GM23248 (cell line): ENCODE results near the gene HMG20A. TPM values are rescaled to one million over a fixed set of nuclear protein-coding genes. Genes with fewer than 3 reads are reported as not detected.
A peak's percentile ranks its signal among the peaks of the same experiment; 100 is the strongest.

ENCODE experiments used
- DNase-seq: peaks from one replicate; pipeline ENCODE4 v3.0.0-alpha.2; 2015
- H2AFZ ChIP-seq: fragments of 200-600 bp; sonication (generic); 2 replicates; pipeline ENCODE4 v1.6.1; 2016; ENCODE audit warnings: antibody characterized with exemption
- H3F3A ChIP-seq: fragments of 200-600 bp; sonication (generic); 2 replicates; pipeline ENCODE4 v1.6.1; 2016; ENCODE audit warnings: mild to moderate bottlenecking, antibody characterized with exemption, mixed run types; ENCODE audit not compliant: insufficient read depth
- H3K27ac ChIP-seq: fragments of 200-600 bp; sonication (generic); 2 replicates; pipeline ENCODE4 v1.5.1; 2016; ENCODE audit warnings: mild to moderate bottlenecking
- H3K27me3 ChIP-seq: fragments of 200-600 bp; sonication (generic); replicated peaks from 2 replicates; pipeline ENCODE4 v1.6.1; 2016; ENCODE audit warnings: mild to moderate bottlenecking; ENCODE audit not compliant: insufficient read depth
- H3K36me3 ChIP-seq: fragments of 200-600 bp; sonication (generic); 2 replicates; pipeline ENCODE4 v1.6.1; 2016; ENCODE audit warnings: low read depth, mild to moderate bottlenecking
- H3K4me1 ChIP-seq: fragments of 200-600 bp; sonication (generic); 2 replicates; pipeline ENCODE4 v1.6.1; 2016; ENCODE audit warnings: mild to moderate bottlenecking; ENCODE audit not compliant: insufficient read depth
- H3K4me2 ChIP-seq: fragments of 200-600 bp; sonication (generic); one replicate; pipeline ENCODE4 v1.6.1; 2016; ENCODE audit warnings: mild to moderate bottlenecking; ENCODE audit not compliant: unreplicated experiment
- H3K4me3 ChIP-seq: fragments of 200-600 bp; sonication (generic); 2 replicates; pipeline ENCODE4 v1.5.1; 2016; ENCODE audit warnings: mild to moderate bottlenecking
- H3K79me2 ChIP-seq: fragments of 200-600 bp; sonication (generic); 2 replicates; pipeline ENCODE4 v1.6.1; 2016; ENCODE audit warnings: mild to moderate bottlenecking; ENCODE audit not compliant: insufficient read depth
- H3K9ac ChIP-seq: fragments of 200-600 bp; sonication (generic); 2 replicates; pipeline ENCODE4 v1.6.1; 2016; ENCODE audit warnings: mild to moderate bottlenecking
- H3K9me2 ChIP-seq: fragments of 200-600 bp; sonication (generic); 2 replicates; pipeline ENCODE4 v1.6.1; 2016; ENCODE audit warnings: mixed run types, mild to moderate bottlenecking, moderate library complexity; ENCODE audit not compliant: insufficient read depth
- H3K9me3 ChIP-seq: fragments of 200-600 bp; sonication (generic); one replicate; pipeline ENCODE4 v1.6.1; 2017; ENCODE audit warnings: low read depth
- H4K20me1 ChIP-seq: fragments of 200-600 bp; sonication (generic); 2 replicates; pipeline ENCODE4 v1.6.0; 2016; ENCODE audit not compliant: insufficient read depth
- EZH2 ChIP-seq: fragments of 200-600 bp; sonication (generic); IDR thresholded peaks from 2 replicates; pipeline ENCODE4 v1.6.1; 2018; ENCODE audit warnings: antibody characterized with exemption, mild to moderate bottlenecking; ENCODE audit not compliant: insufficient read depth, poor library complexity, severe bottlenecking
- EZH2phosphoT487 ChIP-seq: fragments of 200-600 bp; sonication (generic); IDR thresholded peaks from 2 replicates; pipeline ENCODE4 v1.6.1; 2018; ENCODE audit warnings: antibody characterized with exemption, moderate library complexity, mild to moderate bottlenecking, low read depth; ENCODE audit not compliant: insufficient read depth
- WGBS, 2 experiments: methylation state at CpG; one replicate each; pipeline ENCODE4 v1.1.6; 2015 to 2017; ENCODE audit warnings: low lambda C conversion rate in 2 of 2, low coverage in 1 of 2; ENCODE audit errors: missing lambda C conversion rate in 2 of 2; 5-methylcytosine and 5-hydroxymethylcytosine counted together
- in situ Hi-C: fragments of 300-500 bp; cut with MboI; formaldehyde crosslinking; loops from 2 replicates; pipeline ENCODE4 v1.15.0; 2020
- polyA plus RNA-seq: library from polyadenylated mRNA; unstranded; fragments of >200 nt; fragmentation: Nextera tagmentation; extraction: Ambion mirVana; gene quantifications from 2 replicates; pipeline ENCODE4 v1.2.1, GENCODE V29; 2016
- total RNA-seq: library from RNA; depleted of rRNA; stranded (reverse); fragments of >200 nt; shearing (Covaris generic); gene quantifications from 2 replicates; pipeline ENCODE4 v1.2.3, GENCODE V29; 2014

HMG20A gene
- total and polyA plus RNA-seq, 2 experiments from 2014 or later = 15.1 to 25.1 TPM

- Histone ChIP-seq H3K9me2 (no peaks in the 10 kb centered on the region), H3K9me3 (no peaks in the 10 kb centered on the region), H3F3A (peaks cover 21% of the 10 kb centered on the region), H3K36me3 (no peaks in the 10 kb centered on the region), H3K9ac (peak overlapping the region; percentile 92), H3K4me2 (peak overlapping the region; percentile 87), H3K4me3 (peak overlapping the region; percentile 96), H4K20me1 (peaks cover 9% of the 10 kb centered on the region; the same call in 1 of the 2 replicates), H2AFZ (peak overlapping the region; percentile 93), H3K79me2 (peaks cover 87% of the 10 kb centered on the region), H3K4me1 (peaks cover 40% of the 10 kb centered on the region), H3K27me3 (no peaks in the 10 kb centered on the region), H3K27ac (no peak overlapping the region)
- no peak for DNase-seq
- 2% methylated on average over 3 of the region's 3 CpGs for WGBS, 2 experiments
- in situ Hi-C loops = no loop called here
- TF ChIP-seq EZH2 = no peak
- TF ChIP-seq EZH2phosphoT487 = no peak
Observed at GRCh38 chr15:77421370-77421700, 647 bp downstream of the HMG20A start.

GRCh38 chr15:77425104-77425503, 4.4 kb downstream of the HMG20A start:
- 93 to 96% methylated on average over 3 of the region's 3 CpGs for WGBS, 2 experiments
- H3K4me1 ChIP-seq = peaks cover 24% of the 10 kb centered on the region
- H3K79me2 ChIP-seq = peaks cover 94% of the 10 kb centered on the region

GRCh38 chr15:77426377-77426776, 5.7 kb downstream of the HMG20A start:
- in situ Hi-C loops = no loop called here
- H3K36me3 ChIP-seq = no peaks in the 10 kb centered on the region
- H3K4me2 ChIP-seq = no peak overlapping the region
- no peaks in the 10 kb centered on the region for H3K9me3 ChIP-seq
- H3K9me2 ChIP-seq = no peaks in the 10 kb centered on the region
- no peak overlapping the region for H3K4me3 ChIP-seq
- H4K20me1 ChIP-seq = no peaks in the 10 kb centered on the region
- H2AFZ ChIP-seq = no peak overlapping the region
- H3K79me2 ChIP-seq = peaks cover 98% of the 10 kb centered on the region
- no peaks in the 10 kb centered on the region for H3F3A ChIP-seq
- H3K27ac ChIP-seq = no peak overlapping the region
- peaks cover 23% of the 10 kb centered on the region for H3K4me1 ChIP-seq
- 96 to 98% methylated on average over 1 of the region's 1 CpG for WGBS, 2 experiments
- H3K27me3 ChIP-seq = no peaks in the 10 kb centered on the region
- no peak for TF ChIP-seq EZH2phosphoT487
- no peak for TF ChIP-seq EZH2
- DNase-seq = no peak
- no peak overlapping the region for H3K9ac ChIP-seq

More at GRCh38 chr15:77425104-77425503, 4.4 kb downstream of the HMG20A start:
- Histone ChIP-seq H3K9me3 (no peaks in the 10 kb centered on the region), H3K9me2 (no peaks in the 10 kb centered on the region), H2AFZ (no peak overlapping the region), H4K20me1 (no peaks in the 10 kb centered on the region), H3K27ac (no peak overlapping the region), H3K36me3 (no peaks in the 10 kb centered on the region), H3K27me3 (no peaks in the 10 kb centered on the region), H3F3A (no peaks in the 10 kb centered on the region), H3K9ac (no peak overlapping the region), H3K4me3 (no peak overlapping the region), H3K4me2 (no peak overlapping the region)
- DNase-seq = no peak
- TF ChIP-seq EZH2 = no peak
- no peak for TF ChIP-seq EZH2phosphoT487
- in situ Hi-C loops = no loop called here

GRCh38 chr15:77426871-77427270, 6.2 kb downstream of the HMG20A start:
- H3K9me3 ChIP-seq = no peaks in the 10 kb centered on the region
- no peaks in the 10 kb centered on the region for H3K36me3 ChIP-seq
- H3K4me1 ChIP-seq = peaks cover 18% of the 10 kb centered on the region
- no peak overlapping the region for H2AFZ ChIP-seq
- H3K4me2 ChIP-seq = no peak overlapping the region
- no peak overlapping the region for H3K27ac ChIP-seq
- H3F3A ChIP-seq = no peaks in the 10 kb centered on the region
- H3K79me2 ChIP-seq = peaks cover 98% of the 10 kb centered on the region
- no peak for TF ChIP-seq EZH2
- no peak for DNase-seq
- no peaks in the 10 kb centered on the region for H4K20me1 ChIP-seq
- WGBS, 2 experiments = 86 to 97% methylated on average over 1 of the region's 1 CpG
- no peaks in the 10 kb centered on the region for H3K9me2 ChIP-seq
- no peak overlapping the region for H3K4me3 ChIP-seq
- no peak overlapping the region for H3K9ac ChIP-seq
- in situ Hi-C loops = no loop called here
- no peaks in the 10 kb centered on the region for H3K27me3 ChIP-seq

- H3K4me1 ChIP-seq = no peaks in the 10 kb centered on the region
- no peaks in the 10 kb centered on the region for H3K9me2 ChIP-seq
- H3K36me3 ChIP-seq = no peaks in the 10 kb centered on the region
- H3F3A ChIP-seq = no peaks in the 10 kb centered on the region
- peaks cover 89% of the 10 kb centered on the region for H3K79me2 ChIP-seq
- H3K4me3 ChIP-seq = no peak overlapping the region
- no peak overlapping the region for H3K9ac ChIP-seq
- H4K20me1 ChIP-seq = peaks cover 9% of the 10 kb centered on the region; the same call in 1 of the 2 replicates
- DNase-seq = no peak
- TF ChIP-seq EZH2 = no peak
- TF ChIP-seq EZH2phosphoT487 = no peak
- H2AFZ ChIP-seq = no peak overlapping the region
- H3K27ac ChIP-seq = no peak overlapping the region
- no peaks in the 10 kb centered on the region for H3K27me3 ChIP-seq
- 93 to 98% methylated on average over 2 of the region's 2 CpGs for WGBS, 2 experiments
- no peaks in the 10 kb centered on the region for H3K9me3 ChIP-seq
- in situ Hi-C loops = no loop called here
- no peak overlapping the region for H3K4me2 ChIP-seq
Observed at GRCh38 chr15:77430213-77430612, 9.5 kb downstream of the HMG20A start.
